Neural crest cell (in vitro differentiated cells): ENCODE data around the gene COG8. TPM values are rescaled to one million over a fixed set of nuclear protein-coding genes. Genes with fewer than 3 reads are reported as not detected.
"Not testable (repeated sequence)": the region's sequence is repeated elsewhere in the genome, so short reads cannot be mapped to it uniquely, and the experiment has no call there.

Experiments used
- DNase-seq: peaks from one replicate; pipeline ENCODE4 v3.0.0; 2021; ENCODE audit warnings: low read depth, mixed read lengths, low spot score
- H3K27ac Mint-ChIP-seq: one replicate; pipeline ENCODE4 v1.8.0; 2021; ENCODE audit warnings: mild to moderate bottlenecking, mixed read lengths; ENCODE audit not compliant: unreplicated experiment
- H3K27me3 Mint-ChIP-seq: 2 replicates; pipeline ENCODE4 v1.8.0; 2021; ENCODE audit warnings: low read depth, mild to moderate bottlenecking, mixed read lengths
- H3K36me3 Mint-ChIP-seq: 2 replicates; pipeline ENCODE4 v1.8.0; 2021; ENCODE audit warnings: low read depth, mild to moderate bottlenecking, mixed read lengths
- H3K4me1 Mint-ChIP-seq: 2 replicates; pipeline ENCODE4 v1.8.0; 2021; ENCODE audit warnings: mixed read lengths
- H3K4me3 Mint-ChIP-seq: one replicate; pipeline ENCODE4 v1.8.0; 2021; ENCODE audit warnings: mild to moderate bottlenecking, mixed read lengths
- H3K9me3 Mint-ChIP-seq: 2 replicates; pipeline ENCODE4 v1.8.0; 2021; ENCODE audit warnings: mixed read lengths
- CTCF ChIP-seq: fragments of 200-600 bp; sonication (generic); conservative IDR thresholded peaks from 2 replicates; pipeline ENCODE4 v1.5.0; 2021; ENCODE audit warnings: antibody characterized with exemption, mild to moderate bottlenecking
- total RNA-seq: library from RNA; stranded (reverse); gene quantifications from 2 replicates; pipeline ENCODE4 v1.2.1, GENCODE V29; 2021

Gene COG8
- total RNA-seq, 1 donor from 2014 or later = 67.6 TPM

DNA sequence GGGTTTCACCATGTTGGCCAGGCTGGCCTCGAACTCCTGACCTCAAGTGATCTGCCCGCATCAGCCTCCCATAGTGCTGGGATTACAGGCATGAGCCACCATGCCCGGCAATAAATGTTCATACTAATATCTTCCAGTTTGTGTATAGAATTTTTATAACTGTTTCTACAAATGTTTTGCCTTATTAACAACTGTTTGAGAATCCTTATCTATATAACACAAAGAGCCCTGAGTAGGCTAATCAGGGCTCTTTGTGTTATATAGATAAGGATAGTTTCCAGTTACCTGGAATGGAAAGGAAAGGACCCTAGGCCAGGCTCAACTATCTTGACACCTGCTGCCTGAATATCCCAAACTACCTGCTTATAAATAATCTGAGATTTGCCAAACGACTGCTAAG is 29.5 kb upstream of the COG8 start:
- TF ChIP-seq CTCF = no peak
- H3K9me3 Mint-ChIP-seq = no peaks in the 10 kb centered on the region
- H3K4me1 Mint-ChIP-seq = no peaks in the 10 kb centered on the region
- H3K4me3 Mint-ChIP-seq = no peak overlapping the region
- no peaks in the 10 kb centered on the region for H3K27me3 Mint-ChIP-seq
- no peak for DNase-seq
- no peak overlapping the region for H3K27ac Mint-ChIP-seq
- H3K36me3 Mint-ChIP-seq = peaks cover 23% of the 10 kb centered on the region

GRCh38 chr16:69367980-69368379 is 28.6 kb upstream of the COG8 start:
- Mint-ChIP-seq H3K4me1 (no peaks in the 10 kb centered on the region), H3K27ac (no peak overlapping the region), H3K9me3 (no peaks in the 10 kb centered on the region), H3K4me3 (no peak overlapping the region), H3K36me3 (peaks cover 23% of the 10 kb centered on the region), H3K27me3 (no peaks in the 10 kb centered on the region)
- TF ChIP-seq CTCF = no peak
- no peak for DNase-seq

GRCh38 chr16:69366431-69366830 is 27.1 kb upstream of the COG8 start:
- DNase-seq = no peak
- Mint-ChIP-seq H3K4me3 (no peak overlapping the region), H3K36me3 (peaks cover 25% of the 10 kb centered on the region), H3K9me3 (no peaks in the 10 kb centered on the region), H3K27ac (no peak overlapping the region), H3K27me3 (no peaks in the 10 kb centered on the region), H3K4me1 (no peaks in the 10 kb centered on the region)
- TF ChIP-seq CTCF = no peak

DNA sequence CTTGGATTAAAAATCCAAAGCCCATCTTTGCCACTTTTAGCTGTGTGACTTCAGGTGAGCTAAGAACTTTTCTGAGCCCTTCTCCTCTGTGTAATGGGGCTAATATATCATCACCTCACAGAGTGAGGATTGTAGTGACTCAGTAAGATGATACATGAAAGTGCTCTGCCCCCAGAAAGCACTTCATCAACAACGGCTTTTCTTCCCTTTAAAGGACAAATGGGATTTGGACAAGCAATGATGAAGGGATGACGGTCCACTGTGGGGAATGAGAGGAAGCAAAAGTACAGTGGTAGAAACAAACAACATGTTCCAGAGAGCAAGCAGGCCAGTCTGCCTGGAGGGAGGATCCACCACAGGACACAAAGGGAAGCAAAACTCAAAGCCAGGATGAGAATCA is 26.5 kb upstream of the COG8 start:
- H3K27me3 Mint-ChIP-seq = no peaks in the 10 kb centered on the region
- TF ChIP-seq CTCF = no peak
- no peaks in the 10 kb centered on the region for H3K4me1 Mint-ChIP-seq
- peaks cover 26% of the 10 kb centered on the region for H3K36me3 Mint-ChIP-seq
- H3K9me3 Mint-ChIP-seq = no peaks in the 10 kb centered on the region
- H3K27ac Mint-ChIP-seq = no peak overlapping the region
- no peak for DNase-seq
- no peak overlapping the region for H3K4me3 Mint-ChIP-seq

- Mint-ChIP-seq H3K36me3 (peaks cover 15% of the 10 kb centered on the region), H3K4me3 (no peak overlapping the region), H3K27ac (peak overlapping the region; percentile 59), H3K27me3 (no peaks in the 10 kb centered on the region), H3K9me3 (no peaks in the 10 kb centered on the region), H3K4me1 (no peaks in the 10 kb centered on the region)
- TF ChIP-seq CTCF = no peak
- no peak for DNase-seq
Measured at GRCh38 chr16:69364088-69364487, 24.7 kb upstream of the COG8 start.

DNA sequence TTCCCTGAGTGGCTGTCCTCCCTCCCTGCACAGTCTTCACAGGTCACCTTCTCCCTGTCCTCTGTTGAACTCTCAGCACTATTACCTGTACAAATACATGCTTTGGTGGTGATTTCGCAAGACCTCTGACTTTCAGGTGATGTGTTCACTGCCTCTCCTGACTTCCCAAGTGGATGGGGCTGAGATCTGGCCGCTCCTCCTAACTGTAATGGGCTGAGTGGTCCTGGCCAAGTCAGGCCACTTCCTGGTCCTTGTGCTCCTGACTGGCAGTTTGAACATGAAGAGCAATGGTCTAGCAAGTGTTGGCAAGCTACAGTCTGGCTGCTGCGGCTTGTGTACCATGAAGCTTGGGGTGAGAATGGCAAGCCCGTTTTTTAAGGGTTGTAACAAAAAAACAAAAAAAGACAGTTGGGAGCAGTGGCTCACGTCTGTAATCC is 23.9 kb upstream of the COG8 start:
- no peak for TF ChIP-seq CTCF
- no peaks in the 10 kb centered on the region for H3K9me3 Mint-ChIP-seq
- no peaks in the 10 kb centered on the region for H3K27me3 Mint-ChIP-seq
- H3K27ac Mint-ChIP-seq = no peak overlapping the region
- H3K4me3 Mint-ChIP-seq = no peak overlapping the region
- peaks cover 15% of the 10 kb centered on the region for H3K36me3 Mint-ChIP-seq
- H3K4me1 Mint-ChIP-seq = no peaks in the 10 kb centered on the region
- DNase-seq = no peak

- not testable (repeated sequence) for H3K4me3 Mint-ChIP-seq, H3K9me3 Mint-ChIP-seq, H3K27me3 Mint-ChIP-seq, H3K4me1 Mint-ChIP-seq, H3K27ac Mint-ChIP-seq, DNase-seq
- H3K36me3 Mint-ChIP-seq = peaks cover 14% of the 10 kb centered on the region
Measured at GRCh38 chr16:69360070-69360469, 20.7 kb upstream of the COG8 start.
